Forelimb muscle (tissue), 1 donor: ENCODE results near the gene TFB2M. TPM values are rescaled to one million over a fixed set of nuclear protein-coding genes. Genes with fewer than 3 reads are reported as not detected.

Source experiments
- DNase-seq: peaks from one replicate; pipeline ENCODE4 v3.0.0-alpha.2; 2013; ENCODE audit warnings: low read depth
- polyA plus RNA-seq: library from polyadenylated mRNA; unstranded; fragments of 120-200 nt; gene quantifications from one replicate; pipeline ENCODE4 v1.2.1, GENCODE V29; 2013; ENCODE audit not compliant: insufficient read length

The TFB2M gene
- polyA plus RNA-seq, 1 donor: 11.7 TPM

- no peak for DNase-seq
These were observed 11.9 kb downstream of the TFB2M start for GRCh38 chr1:246554201-246554600.

GRCh38 chr1:246552110-246552509, 14.0 kb downstream of the TFB2M start:
- DNase-seq: no peak

- DNase-seq: no peak
These were observed 15.7 kb downstream of the TFB2M start for GRCh38 chr1:246550402-246550801.

GRCh38 chr1:246549665-246550064, 16.4 kb downstream of the TFB2M start:
- no peak for DNase-seq

DNA sequence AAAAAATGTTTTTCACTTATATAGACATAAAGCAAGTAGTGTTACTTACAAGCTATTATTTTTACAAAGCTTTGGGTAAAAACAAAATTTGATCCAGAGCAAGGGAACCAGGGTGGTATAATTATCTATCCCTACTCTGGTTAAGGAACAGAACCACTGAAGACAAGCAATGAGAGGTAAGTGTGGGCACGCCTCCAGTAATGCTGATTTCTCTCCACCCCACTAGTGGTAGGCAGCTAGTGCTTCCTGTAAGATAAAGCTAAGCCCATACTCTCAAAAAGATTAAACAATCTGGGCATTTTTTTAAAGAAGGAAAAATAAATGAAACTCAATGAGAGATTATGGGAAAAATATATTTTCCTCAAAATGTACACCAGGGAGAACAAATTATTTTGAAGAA, 22.1 kb downstream of the TFB2M start:
- no peak for DNase-seq

DNA sequence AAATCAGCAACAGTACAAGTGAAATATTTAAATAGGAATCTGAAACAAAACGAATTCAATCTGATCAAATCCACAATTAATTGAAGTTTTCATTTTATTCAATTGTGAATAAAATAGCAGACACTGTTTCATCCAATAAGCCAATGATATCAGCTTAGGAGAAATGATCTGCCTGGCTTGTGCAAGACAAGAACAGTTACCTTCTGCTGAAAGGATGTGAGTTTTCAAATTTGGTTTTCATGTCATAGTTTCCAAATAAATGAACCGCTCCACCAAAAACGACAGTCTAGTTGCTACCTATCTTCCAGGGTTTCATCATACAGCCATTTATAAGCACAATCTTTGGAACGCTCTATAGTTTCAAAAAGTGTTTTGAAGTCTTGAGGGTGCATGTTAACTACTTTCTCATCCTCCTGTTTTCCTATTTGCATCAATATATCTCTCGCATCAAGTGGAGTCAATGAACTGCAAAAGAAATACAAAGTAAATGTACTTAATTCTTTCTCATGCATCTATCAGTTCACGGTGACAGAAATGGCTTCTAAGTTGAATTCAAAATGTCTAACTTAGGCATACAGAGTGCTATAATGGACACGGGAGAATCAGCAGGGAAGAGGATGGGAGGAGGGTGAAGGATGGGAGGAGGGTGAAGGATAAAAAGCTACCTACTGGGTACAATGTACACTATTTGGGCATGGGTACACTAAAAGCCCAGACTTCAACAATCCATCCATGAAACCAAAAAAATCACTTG, 25.1 kb downstream of the TFB2M start:
- no peak for DNase-seq

- DNase-seq: no peak
These were observed 28.2 kb downstream of the TFB2M start for GRCh38 chr1:246537887-246538286.

DNA sequence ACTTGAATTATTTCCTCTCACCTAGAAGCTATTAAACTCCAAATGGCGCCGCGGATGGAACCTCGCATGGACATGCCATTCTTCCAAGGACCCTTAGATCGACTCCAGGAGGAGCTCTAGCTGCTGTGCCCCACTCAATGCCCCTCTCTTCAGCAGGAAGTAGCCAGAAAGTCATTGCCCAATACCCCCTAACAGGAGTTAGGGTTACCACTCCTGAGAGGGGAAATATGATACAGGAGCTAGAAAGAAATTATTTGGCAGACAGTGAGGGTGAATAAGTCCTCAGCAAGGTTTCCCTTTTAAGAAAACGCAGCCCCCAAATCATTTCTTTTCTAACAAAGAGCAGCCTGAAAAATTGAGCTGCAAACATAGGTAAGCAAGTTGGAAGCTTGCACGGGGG, 28.6 kb downstream of the TFB2M start:
- no peak for DNase-seq

GRCh38 chr1:246534114-246534513, 31.9 kb downstream of the TFB2M start:
- DNase-seq: no peak

DNA sequence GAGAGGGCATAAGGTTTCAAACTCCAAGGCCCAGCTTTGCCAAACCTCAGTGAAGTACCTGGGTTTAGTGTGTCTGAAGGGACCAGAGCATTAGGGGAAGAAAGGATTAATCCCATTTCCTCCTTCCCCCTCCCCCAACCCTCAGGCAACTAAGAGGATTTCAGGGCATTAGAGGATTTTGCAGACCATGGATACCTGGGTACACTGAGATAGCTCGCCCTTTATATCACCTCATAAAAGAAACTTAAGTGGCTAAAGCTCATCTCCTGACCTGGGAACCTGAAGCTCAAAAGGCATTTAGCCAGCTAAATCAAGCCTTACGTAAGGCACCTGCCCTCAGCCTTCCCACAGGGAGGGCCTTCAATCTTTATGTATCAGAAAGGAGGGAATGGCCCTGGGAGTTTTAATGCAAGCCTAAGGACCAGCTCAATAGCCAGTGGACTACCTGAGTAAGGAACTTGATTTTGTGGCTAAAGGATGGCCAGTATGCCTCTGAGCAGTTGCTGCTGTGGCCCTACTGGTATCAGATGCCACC, 32.6 kb downstream of the TFB2M start:
- DNase-seq: no peak

DNA sequence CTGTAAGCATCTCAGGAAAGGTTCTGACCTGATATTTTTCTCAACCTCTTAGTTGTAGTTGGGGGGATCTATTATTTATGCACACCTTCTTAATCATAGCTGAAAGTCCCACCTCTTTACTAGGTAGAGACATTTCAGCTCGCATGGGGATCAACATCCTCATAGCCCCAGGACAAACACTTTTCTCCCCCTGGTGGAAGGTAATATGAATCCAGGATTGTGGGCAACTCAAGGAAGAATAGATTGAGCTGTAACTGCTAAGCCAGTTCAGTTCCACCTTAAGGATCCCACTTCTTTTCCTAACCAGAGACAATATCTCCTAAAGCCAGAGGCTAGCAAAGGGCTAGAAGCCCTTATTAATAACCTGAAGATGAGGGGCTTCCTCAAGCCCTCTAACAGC, 33.5 kb downstream of the TFB2M start:
- no peak for DNase-seq

DNA sequence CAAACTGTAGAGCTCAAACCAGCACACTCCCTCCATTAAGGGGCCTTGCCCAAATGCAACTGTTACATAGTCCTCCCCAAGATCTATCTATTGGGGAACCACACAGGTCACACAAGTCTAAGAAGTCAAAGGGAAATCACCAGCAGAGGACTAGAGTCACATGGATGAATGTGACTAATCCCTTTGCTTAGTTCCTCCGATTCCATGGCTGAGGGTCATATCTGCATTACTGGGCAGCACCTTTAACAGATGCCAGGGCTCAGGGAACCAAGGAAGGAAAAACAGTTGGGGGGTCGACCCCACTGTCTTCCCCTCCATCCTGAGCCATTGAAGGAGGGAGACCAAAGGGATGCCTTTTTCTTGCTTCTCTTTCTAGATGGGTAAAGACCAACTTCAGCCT, 35.6 kb downstream of the TFB2M start:
- DNase-seq: no peak

- DNase-seq: no peak
These were observed 36.9 kb downstream of the TFB2M start for GRCh38 chr1:246528933-246529731.

- no peak for DNase-seq
These were observed 38.5 kb downstream of the TFB2M start for GRCh38 chr1:246527402-246528088.

- DNase-seq: no peak
These were observed 39.1 kb downstream of the TFB2M start for GRCh38 chr1:246526915-246527314.

GRCh38 chr1:246526380-246526779, 39.7 kb downstream of the TFB2M start:
- DNase-seq: no peak

- DNase-seq: no peak
These were observed 46.5 kb downstream of the TFB2M start for GRCh38 chr1:246519514-246519913.

DNA sequence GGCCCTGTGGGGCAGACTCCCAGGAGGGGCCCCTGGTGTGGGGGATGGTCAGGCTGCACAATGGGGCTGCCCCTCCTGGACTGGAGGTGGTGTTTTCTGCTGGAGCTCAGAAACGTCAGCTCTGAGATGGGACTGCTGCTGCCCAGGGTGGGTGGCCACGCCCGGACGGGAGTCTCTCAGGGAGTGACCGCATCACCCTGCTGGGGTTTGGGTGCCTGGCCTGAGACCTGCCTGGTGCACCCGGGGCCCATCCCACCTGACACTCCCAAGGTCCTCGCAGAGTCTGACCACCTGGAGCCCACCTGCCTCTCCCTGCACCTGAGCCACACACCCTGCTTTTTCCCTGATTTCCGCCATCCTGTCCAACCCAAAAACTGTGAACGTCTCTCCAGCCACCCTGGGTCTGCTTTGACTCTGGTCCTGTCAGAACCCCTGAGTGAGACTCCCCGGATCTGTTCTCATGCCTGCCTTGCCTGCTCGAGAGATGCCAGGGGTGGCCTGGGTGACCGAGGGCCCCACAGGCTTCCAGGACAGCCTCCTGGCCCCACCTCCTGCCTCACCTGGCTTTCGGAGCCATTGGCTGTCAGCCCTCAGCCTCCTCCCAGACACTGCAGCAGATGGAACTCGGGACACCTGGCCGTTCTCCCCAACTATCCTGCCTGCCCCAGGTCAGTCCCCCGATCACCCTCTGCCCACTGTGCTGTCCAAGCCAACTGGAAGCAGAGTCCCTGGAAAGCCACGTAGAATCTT, 47.4 kb downstream of the TFB2M start:
- no peak for DNase-seq

DNA sequence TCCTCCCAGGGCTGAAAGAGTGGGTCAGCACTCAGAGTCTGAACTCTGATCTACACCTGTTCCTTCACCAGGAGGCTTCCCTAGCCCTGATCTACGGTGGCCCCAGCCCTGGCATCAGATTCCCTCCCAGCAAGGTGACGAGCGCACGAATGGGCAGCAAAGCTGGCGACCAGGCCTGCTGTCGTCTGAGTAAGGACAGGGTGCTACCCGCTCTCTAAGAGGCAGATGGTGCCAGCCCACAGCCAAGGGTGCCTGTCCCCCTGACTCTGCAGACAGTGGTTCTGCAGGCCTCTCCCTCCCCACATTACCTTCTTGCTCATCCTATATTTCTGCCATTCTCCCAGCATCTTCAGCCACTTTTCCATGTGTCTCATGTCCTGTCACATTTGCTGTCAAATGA, 48.7 kb downstream of the TFB2M start:
- DNase-seq: no peak

DNA sequence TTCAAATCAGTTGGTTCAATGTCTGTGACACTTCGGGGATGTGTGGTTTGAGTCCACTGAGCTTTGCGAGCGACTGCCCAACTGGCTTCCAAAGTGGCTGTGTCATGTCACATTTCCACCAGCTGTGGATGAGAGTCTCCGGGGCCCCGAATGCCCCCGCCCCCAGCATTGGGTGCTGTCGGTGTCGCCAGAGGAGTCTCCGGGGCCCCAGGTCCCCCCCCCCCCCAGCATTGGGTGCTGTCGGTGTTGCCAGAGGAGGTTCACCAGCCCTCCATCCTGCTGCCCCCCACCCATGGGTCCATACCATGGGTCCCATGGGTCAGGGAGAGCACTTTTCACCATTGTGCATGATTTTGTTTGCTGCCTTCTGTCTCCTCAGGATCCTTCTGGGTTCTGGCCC, 49.9 kb downstream of the TFB2M start:
- no peak for DNase-seq

DNA sequence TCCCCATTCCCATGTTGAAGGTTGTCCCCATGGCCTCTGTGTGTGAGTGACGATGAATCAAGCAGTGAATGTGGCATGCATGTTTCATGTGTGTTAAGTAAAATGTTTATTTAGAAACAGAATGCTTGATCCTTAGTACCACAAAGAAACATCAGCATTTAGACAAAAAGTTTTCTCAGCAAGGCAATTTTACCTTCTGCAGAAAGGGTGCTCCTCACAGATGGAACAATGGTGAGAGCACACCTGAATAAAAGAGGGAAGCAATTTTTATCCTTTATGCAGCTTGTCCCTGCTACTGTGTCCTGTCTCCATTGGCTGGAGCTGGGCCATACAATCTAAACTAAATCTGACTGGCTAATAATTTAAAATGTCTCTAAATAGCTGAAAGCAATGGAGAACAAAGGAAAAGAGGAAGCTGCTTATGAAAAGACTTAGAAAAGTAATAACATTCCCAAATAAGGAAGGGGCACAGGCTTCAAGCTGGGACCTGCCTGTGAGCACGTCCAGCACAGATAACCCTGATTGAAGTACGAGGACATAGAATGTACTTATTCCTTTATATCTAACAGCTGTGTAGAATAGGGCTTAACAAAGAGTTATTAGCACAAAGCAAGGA, 50.6 kb downstream of the TFB2M start:
- no peak for DNase-seq
